Measurements from ENCODE around the gene PDZD2.

GRCh38 chr5:32135086-32135485 lies 496.2 kb downstream of the PDZD2 start:
- TF ChIP-seq CTCF (conservative IDR thresholded peaks at IDR 0.05) (no peak), EZH2 (IDR thresholded peaks at IDR 0.05; ENCODE audit: low read depth) (no peak)

All from PC-9 (cell line).